PFSK-1 (cell line): ENCODE results near the gene BCAS3.

Experiments used
- FOXP2 ChIP-seq: optimal IDR thresholded peaks from 2 replicates; pipeline ENCODE3; 2011; ENCODE audit warnings: borderline replicate concordance, control low read depth, inconsistent platforms; ENCODE audit not compliant: insufficient read depth; ENCODE audit errors: extremely low read length, extremely low read depth
- POLR2AphosphoS5 ChIP-seq: IDR thresholded peaks from 2 replicates; pipeline ENCODE4 v1.6.1; 2012; ENCODE audit warnings: low read depth, mild to moderate bottlenecking, control low read depth, low read length, moderate library complexity
- SIN3A ChIP-seq: IDR thresholded peaks from 2 replicates; pipeline ENCODE4 v1.6.1; 2012; ENCODE audit warnings: mild to moderate bottlenecking, low read length, moderate library complexity, borderline replicate concordance; ENCODE audit not compliant: insufficient read depth
- TAF1 ChIP-seq: IDR thresholded peaks from 2 replicates; pipeline ENCODE4 v1.6.1; 2012; ENCODE audit warnings: low read length, control low read depth, borderline replicate concordance; ENCODE audit not compliant: insufficient read depth
- TF ChIP-seq, protein P1 (sequence below), 2 experiments: IDR thresholded peaks; 2 replicates each; pipeline versions ENCODE4 v1.6.1 to v1.8.0; 2011 to 2012; ENCODE audit warnings: low read depth in 2 of 2, low read length in 2 of 2, control low read depth in 1 of 2, inconsistent platforms in 1 of 2, mild to moderate bottlenecking in 1 of 2, moderate library complexity in 1 of 2; ENCODE audit not compliant: insufficient read depth in 1 of 2

BCAS3 gene

DNA sequence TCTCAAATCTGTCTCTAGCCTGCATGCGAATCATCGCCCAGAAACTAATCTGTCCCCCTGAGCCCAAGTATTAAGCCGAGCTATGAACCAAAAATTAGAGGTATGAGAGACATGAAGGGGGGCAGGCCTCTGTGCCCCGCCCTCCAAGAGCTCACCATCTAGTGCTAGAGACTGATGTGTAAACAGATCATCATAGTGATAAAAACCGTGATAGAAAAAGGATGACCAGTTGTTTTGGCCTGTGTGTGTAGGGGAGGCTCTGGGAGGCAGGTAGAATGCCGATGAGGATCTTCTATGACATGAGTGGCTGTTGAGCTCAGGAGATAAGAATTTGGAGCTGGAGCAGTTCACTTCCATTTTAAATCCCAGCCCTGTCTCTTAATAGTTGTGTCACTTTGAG, 632.9 kb downstream of the BCAS3 start:
- no peak for TF ChIP-seq TAF1
- no peak for TF ChIP-seq FOXP2
- TF ChIP-seq, protein P1, sequence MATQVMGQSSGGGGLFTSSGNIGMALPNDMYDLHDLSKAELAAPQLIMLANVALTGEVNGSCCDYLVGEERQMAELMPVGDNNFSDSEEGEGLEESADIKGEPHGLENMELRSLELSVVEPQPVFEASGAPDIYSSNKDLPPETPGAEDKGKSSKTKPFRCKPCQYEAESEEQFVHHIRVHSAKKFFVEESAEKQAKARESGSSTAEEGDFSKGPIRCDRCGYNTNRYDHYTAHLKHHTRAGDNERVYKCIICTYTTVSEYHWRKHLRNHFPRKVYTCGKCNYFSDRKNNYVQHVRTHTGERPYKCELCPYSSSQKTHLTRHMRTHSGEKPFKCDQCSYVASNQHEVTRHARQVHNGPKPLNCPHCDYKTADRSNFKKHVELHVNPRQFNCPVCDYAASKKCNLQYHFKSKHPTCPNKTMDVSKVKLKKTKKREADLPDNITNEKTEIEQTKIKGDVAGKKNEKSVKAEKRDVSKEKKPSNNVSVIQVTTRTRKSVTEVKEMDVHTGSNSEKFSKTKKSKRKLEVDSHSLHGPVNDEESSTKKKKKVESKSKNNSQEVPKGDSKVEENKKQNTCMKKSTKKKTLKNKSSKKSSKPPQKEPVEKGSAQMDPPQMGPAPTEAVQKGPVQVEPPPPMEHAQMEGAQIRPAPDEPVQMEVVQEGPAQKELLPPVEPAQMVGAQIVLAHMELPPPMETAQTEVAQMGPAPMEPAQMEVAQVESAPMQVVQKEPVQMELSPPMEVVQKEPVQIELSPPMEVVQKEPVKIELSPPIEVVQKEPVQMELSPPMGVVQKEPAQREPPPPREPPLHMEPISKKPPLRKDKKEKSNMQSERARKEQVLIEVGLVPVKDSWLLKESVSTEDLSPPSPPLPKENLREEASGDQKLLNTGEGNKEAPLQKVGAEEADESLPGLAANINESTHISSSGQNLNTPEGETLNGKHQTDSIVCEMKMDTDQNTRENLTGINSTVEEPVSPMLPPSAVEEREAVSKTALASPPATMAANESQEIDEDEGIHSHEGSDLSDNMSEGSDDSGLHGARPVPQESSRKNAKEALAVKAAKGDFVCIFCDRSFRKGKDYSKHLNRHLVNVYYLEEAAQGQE (IDR thresholded peaks at IDR 0.05; ENCODE audit: insufficient read depth in 1 of 2, low read depth in 2 of 2, low read length in 2 of 2): no peak
- TF ChIP-seq POLR2AphosphoS5: no peak
- no peak for TF ChIP-seq SIN3A

DNA sequence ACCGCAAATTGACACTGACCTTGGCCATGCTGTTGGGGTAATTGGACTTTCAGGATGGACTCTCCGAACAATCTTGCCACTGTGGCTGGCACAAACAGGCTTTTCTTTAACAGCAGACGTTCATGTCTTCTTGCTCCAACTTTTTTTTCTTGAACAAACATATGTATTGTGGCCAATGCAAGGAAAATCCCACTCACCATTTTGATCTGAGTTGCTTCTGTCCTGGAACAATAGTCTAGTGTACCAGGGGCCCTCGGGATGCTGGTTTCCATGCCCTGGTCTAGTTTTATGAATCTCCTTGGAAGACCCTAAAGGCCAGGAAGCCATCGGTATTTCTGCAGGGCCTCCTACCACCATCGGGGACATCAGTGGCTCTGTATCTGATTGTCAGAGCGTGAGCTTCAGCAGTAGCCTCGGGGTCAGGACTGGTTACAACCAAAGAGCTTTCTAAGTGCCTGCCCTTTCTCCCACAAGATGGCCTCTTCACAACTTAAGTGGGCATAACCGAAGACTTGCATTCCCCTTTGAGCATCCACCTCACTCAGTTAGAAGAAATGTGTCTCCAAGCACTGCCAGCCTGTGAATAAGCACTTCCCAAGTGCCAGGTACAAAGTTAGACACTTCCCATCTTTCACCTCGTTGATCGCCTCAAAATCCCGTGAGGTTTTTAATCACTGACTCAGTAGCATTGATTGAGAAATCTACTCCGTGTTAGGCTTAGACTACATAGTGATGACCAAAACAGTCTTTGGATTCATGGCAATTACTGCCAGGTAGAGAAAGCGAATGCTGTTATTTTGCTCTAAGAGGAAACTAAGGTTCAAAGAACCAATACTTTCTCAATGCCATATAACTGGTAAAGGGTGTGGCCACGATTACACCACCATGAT, 635.0 kb downstream of the BCAS3 start:
- TF ChIP-seq FOXP2: no peak

DNA sequence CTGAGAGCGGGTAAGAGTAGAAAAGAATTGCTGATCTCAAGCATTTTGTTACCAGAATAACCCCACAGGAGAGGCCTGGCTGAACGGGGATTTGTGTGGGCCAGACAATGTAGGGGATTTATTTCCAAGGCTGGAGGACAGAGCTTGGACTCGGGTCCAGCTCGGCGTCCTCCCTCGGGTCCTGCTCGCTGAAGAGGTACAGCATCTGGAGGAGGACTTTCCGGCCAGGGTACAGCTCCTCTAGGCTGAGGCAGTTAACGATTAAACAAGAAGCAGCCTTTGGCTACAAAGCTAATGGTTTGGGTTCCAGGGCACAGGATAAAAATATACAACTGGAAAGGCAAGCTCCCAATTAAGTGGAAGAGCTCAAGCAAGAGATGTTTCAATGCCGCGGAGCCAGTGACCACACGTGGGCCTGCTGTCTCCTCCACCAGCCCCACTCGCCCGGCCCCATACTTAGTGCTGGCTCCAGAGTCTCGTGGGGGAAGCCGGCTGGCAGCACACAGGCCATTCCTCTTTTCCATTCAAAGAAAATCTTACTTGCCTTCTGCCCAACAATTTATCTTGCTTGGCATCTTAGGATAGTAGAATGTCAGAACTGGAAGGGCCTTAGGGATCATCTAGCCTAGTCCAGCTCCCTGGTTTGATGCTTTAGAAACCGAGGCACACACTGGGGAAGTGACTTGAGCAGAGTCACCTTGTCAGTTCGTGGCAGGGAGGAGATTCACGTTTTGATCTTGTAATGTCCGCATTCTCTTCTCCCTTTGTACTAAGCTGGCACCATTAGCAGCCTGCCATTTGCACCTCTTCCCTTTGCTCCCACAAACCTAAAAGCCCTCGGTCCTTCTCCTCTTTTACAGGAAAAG, 636.0 kb downstream of the BCAS3 start:
- TF ChIP-seq FOXP2 (no peak), TAF1 (no peak), SIN3A (no peak), POLR2AphosphoS5 (no peak)
- TF ChIP-seq, protein P1 (IDR thresholded peaks at IDR 0.05; ENCODE audit: insufficient read depth in 1 of 2, low read depth in 2 of 2, low read length in 2 of 2): no peak

DNA sequence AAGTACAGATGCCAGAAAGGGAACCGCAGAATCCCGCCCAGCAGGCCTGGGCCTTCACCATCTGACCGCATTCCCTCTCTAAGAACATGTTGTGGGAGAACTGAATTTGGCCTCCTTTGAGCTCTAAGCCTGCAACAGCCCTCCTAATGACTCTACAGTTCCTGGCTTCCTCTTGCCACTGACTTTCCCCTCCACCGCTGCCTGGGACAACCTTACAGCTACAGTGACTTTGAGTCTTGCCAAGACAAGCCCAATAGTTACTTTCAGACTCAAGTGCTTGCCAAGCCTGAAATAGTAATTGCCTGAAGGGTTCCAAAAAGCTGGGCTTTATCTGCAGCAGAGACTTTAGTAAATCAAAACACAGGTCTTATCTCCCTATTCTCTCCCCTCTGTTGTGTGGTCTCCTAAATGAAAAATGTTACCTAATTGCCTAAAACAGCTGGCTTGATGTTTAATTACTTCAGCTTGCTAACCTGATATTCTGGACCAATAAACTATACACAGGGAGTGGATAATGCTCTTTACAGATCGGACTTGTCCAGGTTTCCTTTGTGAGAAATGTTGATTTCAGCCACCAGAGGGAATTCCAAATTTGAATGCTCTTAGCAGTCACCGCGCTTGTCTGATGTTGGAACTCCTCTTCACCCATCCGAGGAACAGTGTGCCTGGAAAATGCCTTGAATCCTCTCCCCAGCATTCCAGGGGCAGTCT, 636.9 kb downstream of the BCAS3 start:
- no peak for TF ChIP-seq TAF1
- TF ChIP-seq, protein P1 (IDR thresholded peaks at IDR 0.05; ENCODE audit: insufficient read depth in 1 of 2, low read depth in 2 of 2, low read length in 2 of 2): no peak
- no peak for TF ChIP-seq POLR2AphosphoS5
- TF ChIP-seq SIN3A: no peak
- TF ChIP-seq FOXP2: no peak

DNA sequence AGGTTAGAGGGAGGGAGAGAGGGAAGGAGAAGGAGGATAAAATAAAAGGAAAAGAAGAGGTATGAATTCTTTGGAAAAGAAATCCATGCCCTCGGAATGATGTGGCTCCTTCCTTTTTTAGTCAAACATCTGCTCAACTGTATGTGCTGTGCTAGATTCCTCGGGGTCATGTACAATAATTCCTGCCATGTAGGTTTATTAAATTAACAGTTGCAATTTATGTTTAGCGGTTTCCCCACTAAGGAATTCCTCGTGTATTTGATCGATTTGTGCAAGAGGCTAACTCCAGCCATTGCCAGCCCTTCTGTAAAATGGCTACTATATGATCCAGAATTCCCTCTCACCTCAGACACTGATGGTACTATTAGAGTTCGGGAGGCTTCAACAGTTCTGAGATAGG, 639.0 kb downstream of the BCAS3 start:
- no peak for TF ChIP-seq FOXP2
- TF ChIP-seq TAF1: no peak
- TF ChIP-seq POLR2AphosphoS5: no peak
- no peak for TF ChIP-seq SIN3A
- TF ChIP-seq, protein P1 (IDR thresholded peaks at IDR 0.05; ENCODE audit: insufficient read depth in 1 of 2, low read depth in 2 of 2, low read length in 2 of 2): no peak
